Panc1 (cell line): ENCODE data around the gene OR9A2. TPM values are rescaled to one million over a fixed set of nuclear protein-coding genes. Genes with fewer than 3 reads are reported as not detected.

ENCODE experiments used
- ATAC-seq: fragments of 200-7000 bp; cut with Tn5 transposase; 2 replicates; pipeline ENCODE4 v1.9.1; 2020; ENCODE audit warnings: mild to moderate bottlenecking, moderate library complexity
- BruUV-seq: library from RNA; stranded (reverse); fragments of 400-500 nt; replicated peaks from 2 replicates; lab custom pipeline; 2021; lab: Mats Ljungman, UMichigan
- CTCF ChIA-PET: fragments of 300-600 bp; sonication (Branson Sonifier 250); formaldehyde crosslinking; loops from one replicate; lab custom pipeline; 2022; ENCODE audit warnings: antibody characterized with exemption; lab: Charles Lee
- POLR2A ChIA-PET: fragments of 300-600 bp; sonication (Branson Sonifier 250); formaldehyde crosslinking; loops from one replicate; lab custom pipeline; 2022; ENCODE audit warnings: antibody characterized with exemption; lab: Charles Lee
- DNase-seq: peaks from one replicate; pipeline ENCODE4 v3.0.0-alpha.2; 2010; ENCODE audit warnings: low read depth, low spot score
- H3K27ac ChIP-seq: 2 replicates; pipeline ENCODE4 v1.5.1; 2011; ENCODE audit warnings: mild to moderate bottlenecking, low read length, inconsistent platforms
- H3K27me3 ChIP-seq: fragments of 200-500 bp; sonication (Bioruptor generic); 2 replicates; pipeline ENCODE4 v1.6.0; 2014; ENCODE audit warnings: low read length, inconsistent platforms; ENCODE audit not compliant: control insufficient read depth, insufficient read depth
- H3K36me3 ChIP-seq: fragments of 200-500 bp; sonication (Bioruptor generic); 2 replicates; pipeline ENCODE4 v1.5.1; 2014; ENCODE audit warnings: inconsistent platforms, mild to moderate bottlenecking, low read length, moderate library complexity; ENCODE audit not compliant: control insufficient read depth, insufficient read depth
- H3K4me1 ChIP-seq: 2 replicates; pipeline ENCODE4 v1.5.1; 2011; ENCODE audit warnings: inconsistent platforms, mild to moderate bottlenecking, low read length, moderate library complexity; ENCODE audit not compliant: control insufficient read depth, insufficient read depth
- H3K4me3 ChIP-seq, 2 experiments: 2 replicates each; pipeline ENCODE4 v1.5.1; 2011 to 2012; ENCODE audit warnings: low read depth in 2 of 2, low read length in 2 of 2, mild to moderate bottlenecking in 2 of 2, inconsistent platforms in 1 of 2, moderate library complexity in 1 of 2
- H3K9me3 ChIP-seq: fragments of 200-500 bp; sonication (Bioruptor generic); 2 replicates; pipeline ENCODE4 v1.5.1; 2014; ENCODE audit warnings: low read depth, mild to moderate bottlenecking, inconsistent platforms, low read length, moderate library complexity; ENCODE audit not compliant: control insufficient read depth, insufficient read depth
- CTCF ChIP-seq: fragments of 450-650 bp; IDR thresholded peaks from 2 replicates; pipeline ENCODE4 v1.5.1; 2017; ENCODE audit warnings: mild to moderate bottlenecking
- POLR2AphosphoS5 ChIP-seq: IDR thresholded peaks from 2 replicates; pipeline ENCODE4 v1.6.1; 2012; ENCODE audit warnings: mild to moderate bottlenecking, low read depth, low read length, moderate library complexity
- SIN3A ChIP-seq: IDR thresholded peaks from 2 replicates; pipeline ENCODE4 v1.6.1; 2012; ENCODE audit warnings: low read depth, mild to moderate bottlenecking, low read length, moderate library complexity, borderline replicate concordance; ENCODE audit not compliant: insufficient read depth
- TCF7L2 ChIP-seq: IDR thresholded peaks from 2 replicates; pipeline ENCODE4 v1.6.1; 2011; ENCODE audit warnings: mild to moderate bottlenecking, low read depth, low read length, inconsistent platforms
- in situ Hi-C: cut with HindIII; loops from 2 replicates; pipeline ENCODE4 v1.10.0; 2016; ENCODE audit warnings: low sequenced_read_pairs, low pct_unique_long_range_greater_than_20kb
- intact Hi-C: fragments of 100-400 bp; cut with micrococcal nuclease; formaldehyde crosslinking; loops from one replicate; pipeline ENCODE4 v1.10.0; 2022; ENCODE audit not compliant: unreplicated experiment
- total RNA-seq: library from RNA; stranded (reverse); gene quantifications from one replicate; pipeline ENCODE4 v1.2.1, GENCODE V29; 2021; ENCODE audit not compliant: unreplicated experiment
- TF ChIP-seq, protein P1 (sequence below), 2 experiments: IDR thresholded peaks; 2 replicates each; pipeline ENCODE4 v1.6.1; 2011 to 2012; ENCODE audit warnings: low read depth in 2 of 2, control low read depth in 1 of 2, low read length in 1 of 2, mild to moderate bottlenecking in 1 of 2, moderate library complexity in 1 of 2; ENCODE audit not compliant: insufficient read depth in 1 of 2

The OR9A2 gene
- total RNA-seq, 1 experiment from 2014 or later, result not detected

DNA sequence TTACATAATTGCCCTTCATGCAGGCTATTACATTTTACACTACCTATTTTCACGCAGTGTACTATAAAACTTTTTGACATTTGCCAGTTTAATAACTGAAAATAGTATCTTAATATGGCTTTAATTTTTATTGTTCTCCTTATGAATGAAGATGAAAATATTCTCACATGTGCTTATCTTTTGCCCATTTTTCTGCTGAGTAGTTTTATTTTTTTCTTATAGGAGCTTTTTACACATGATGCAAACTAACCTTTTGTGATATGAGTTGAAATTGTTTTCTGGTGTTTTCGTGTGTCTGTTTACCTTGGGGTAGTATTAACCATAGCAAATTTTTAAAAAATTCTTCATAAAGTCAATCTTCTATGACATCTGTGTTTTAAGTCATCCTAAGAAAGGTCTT, 26.3 kb downstream of the OR9A2 start:
- no peak overlapping the region for H3K27ac ChIP-seq
- TF ChIP-seq CTCF (no peak), TCF7L2 (no peak), SIN3A (no peak), POLR2AphosphoS5 (no peak)
- TF ChIP-seq, protein P1, sequence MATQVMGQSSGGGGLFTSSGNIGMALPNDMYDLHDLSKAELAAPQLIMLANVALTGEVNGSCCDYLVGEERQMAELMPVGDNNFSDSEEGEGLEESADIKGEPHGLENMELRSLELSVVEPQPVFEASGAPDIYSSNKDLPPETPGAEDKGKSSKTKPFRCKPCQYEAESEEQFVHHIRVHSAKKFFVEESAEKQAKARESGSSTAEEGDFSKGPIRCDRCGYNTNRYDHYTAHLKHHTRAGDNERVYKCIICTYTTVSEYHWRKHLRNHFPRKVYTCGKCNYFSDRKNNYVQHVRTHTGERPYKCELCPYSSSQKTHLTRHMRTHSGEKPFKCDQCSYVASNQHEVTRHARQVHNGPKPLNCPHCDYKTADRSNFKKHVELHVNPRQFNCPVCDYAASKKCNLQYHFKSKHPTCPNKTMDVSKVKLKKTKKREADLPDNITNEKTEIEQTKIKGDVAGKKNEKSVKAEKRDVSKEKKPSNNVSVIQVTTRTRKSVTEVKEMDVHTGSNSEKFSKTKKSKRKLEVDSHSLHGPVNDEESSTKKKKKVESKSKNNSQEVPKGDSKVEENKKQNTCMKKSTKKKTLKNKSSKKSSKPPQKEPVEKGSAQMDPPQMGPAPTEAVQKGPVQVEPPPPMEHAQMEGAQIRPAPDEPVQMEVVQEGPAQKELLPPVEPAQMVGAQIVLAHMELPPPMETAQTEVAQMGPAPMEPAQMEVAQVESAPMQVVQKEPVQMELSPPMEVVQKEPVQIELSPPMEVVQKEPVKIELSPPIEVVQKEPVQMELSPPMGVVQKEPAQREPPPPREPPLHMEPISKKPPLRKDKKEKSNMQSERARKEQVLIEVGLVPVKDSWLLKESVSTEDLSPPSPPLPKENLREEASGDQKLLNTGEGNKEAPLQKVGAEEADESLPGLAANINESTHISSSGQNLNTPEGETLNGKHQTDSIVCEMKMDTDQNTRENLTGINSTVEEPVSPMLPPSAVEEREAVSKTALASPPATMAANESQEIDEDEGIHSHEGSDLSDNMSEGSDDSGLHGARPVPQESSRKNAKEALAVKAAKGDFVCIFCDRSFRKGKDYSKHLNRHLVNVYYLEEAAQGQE (IDR thresholded peaks at IDR 0.05; ENCODE audit: insufficient read depth in 1 of 2, low read depth in 2 of 2, low read length in 1 of 2), result no peak
- in situ Hi-C loops (loop anchor here (25.0 kb wide), 1 partner anchor 212 kb away; the partner anchor contains the start of gene TAS2R40), intact Hi-C loops (loop anchor here (5.0 to 10.0 kb wide), 2 partner anchors 366 to 398 kb away; no protein-coding TSS in a partner anchor)
- DNase-seq, result no peak
- H3K4me1 ChIP-seq, result no peaks in the 10 kb centered on the region
- no peaks in the 10 kb centered on the region for H3K36me3 ChIP-seq
- POLR2A ChIA-PET, result no interaction called here
- no peaks in the 10 kb centered on the region for H3K9me3 ChIP-seq
- CTCF ChIA-PET, result interaction anchor here (0.7 kb wide), 1 partner anchor 127 kb away, joined by 3 read pairs; no protein-coding TSS in a partner anchor
- no peak for ATAC-seq
- H3K27me3 ChIP-seq, result peaks cover 6% of the 10 kb centered on the region; the same call in 1 of the 2 replicates
- no TSS peak for BruUV-seq
- no peak overlapping the region for H3K4me3 ChIP-seq

DNA sequence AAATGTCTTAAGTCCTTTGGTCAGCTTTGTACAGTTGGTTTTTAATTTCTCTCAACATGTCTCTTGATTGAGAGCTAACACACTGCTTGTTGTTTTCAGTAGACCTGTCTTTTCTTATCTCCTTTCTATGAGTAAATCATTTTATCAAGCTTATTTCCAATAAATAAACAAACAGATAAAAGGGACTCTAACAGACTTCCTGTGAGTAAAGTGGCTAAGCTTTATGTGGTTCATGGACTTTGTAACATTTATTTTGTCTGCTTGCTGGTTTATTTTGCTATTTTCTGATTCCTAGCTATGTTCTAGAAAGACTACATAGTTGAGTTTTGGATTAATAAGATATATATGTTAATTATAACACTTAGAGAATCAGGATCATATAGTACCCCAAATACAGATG, 27.1 kb downstream of the OR9A2 start:
- BruUV-seq, result no TSS peak
- intact Hi-C loops, result loop anchor here (5.0 to 10.0 kb wide), 2 partner anchors 365 to 397 kb away; no protein-coding TSS in a partner anchor
- Histone ChIP-seq H3K9me3 (no peaks in the 10 kb centered on the region), H3K4me3 (no peak overlapping the region), H3K27ac (no peak overlapping the region), H3K4me1 (no peaks in the 10 kb centered on the region), H3K36me3 (no peaks in the 10 kb centered on the region), H3K27me3 (peaks cover 2% of the 10 kb centered on the region; the same call in 1 of the 2 replicates)
- CTCF ChIA-PET, result interaction anchor here (0.5 to 0.6 kb wide), 2 partner anchors 119 to 127 kb away, joined by 3 read pairs; no protein-coding TSS in a partner anchor
- no peak for TF ChIP-seq CTCF
- no peak for TF ChIP-seq POLR2AphosphoS5
- no peak for TF ChIP-seq TCF7L2
- TF ChIP-seq, protein P1 (IDR thresholded peaks at IDR 0.05; ENCODE audit: insufficient read depth in 1 of 2, low read depth in 2 of 2, low read length in 1 of 2), result no peak
- no peak for TF ChIP-seq SIN3A
- in situ Hi-C loops, result loop anchor here (25.0 kb wide), 1 partner anchor 213 kb away; the partner anchor contains the start of gene TAS2R40
- POLR2A ChIA-PET, result no interaction called here
- no peak for DNase-seq
- ATAC-seq, result no peak
